Measurements from ENCODE around the gene CTDSP1. TPM values are rescaled to one million over a fixed set of nuclear protein-coding genes. Genes with fewer than 3 reads are reported as not detected.

The CTDSP1 gene, protein sequence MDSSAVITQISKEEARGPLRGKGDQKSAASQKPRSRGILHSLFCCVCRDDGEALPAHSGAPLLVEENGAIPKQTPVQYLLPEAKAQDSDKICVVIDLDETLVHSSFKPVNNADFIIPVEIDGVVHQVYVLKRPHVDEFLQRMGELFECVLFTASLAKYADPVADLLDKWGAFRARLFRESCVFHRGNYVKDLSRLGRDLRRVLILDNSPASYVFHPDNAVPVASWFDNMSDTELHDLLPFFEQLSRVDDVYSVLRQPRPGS
- polyA plus RNA-seq (2013, experiment 1 of 2; ENCODE audit: insufficient read length), result 67.3 TPM
- 73.2 TPM for polyA plus RNA-seq (2013, experiment 2 of 2; ENCODE audit: insufficient read length)

GRCh38 chr2:218399391-218400166, at the start of gene CTDSP1:
CTDSP1 (plus strand) TSS chr2:218399868; CDS start chr2:218400091, 223 bp downstream.
- DNase-seq, result peak; percentile 98

DNA sequence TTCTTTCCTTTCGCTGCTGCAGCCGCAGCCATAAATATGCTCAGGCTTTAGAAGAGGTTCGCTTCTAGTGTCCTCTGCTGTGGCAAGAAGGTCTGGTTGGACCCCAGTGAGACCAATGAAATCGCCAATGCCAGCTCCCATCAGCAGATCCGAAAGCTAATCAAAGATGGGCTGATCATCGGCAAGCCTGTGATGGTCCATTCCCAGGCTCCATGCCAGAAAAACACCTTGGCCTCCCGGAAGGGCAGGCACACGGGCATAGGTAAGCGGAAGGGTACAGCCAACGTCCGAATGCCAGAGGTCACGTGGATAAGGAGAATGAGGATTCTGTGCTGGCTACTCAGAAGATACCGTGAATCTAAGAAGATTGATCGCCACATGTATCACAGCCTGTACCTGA, 45.6 kb upstream of the CTDSP1 start:
- DNase-seq, result no peak

DNA sequence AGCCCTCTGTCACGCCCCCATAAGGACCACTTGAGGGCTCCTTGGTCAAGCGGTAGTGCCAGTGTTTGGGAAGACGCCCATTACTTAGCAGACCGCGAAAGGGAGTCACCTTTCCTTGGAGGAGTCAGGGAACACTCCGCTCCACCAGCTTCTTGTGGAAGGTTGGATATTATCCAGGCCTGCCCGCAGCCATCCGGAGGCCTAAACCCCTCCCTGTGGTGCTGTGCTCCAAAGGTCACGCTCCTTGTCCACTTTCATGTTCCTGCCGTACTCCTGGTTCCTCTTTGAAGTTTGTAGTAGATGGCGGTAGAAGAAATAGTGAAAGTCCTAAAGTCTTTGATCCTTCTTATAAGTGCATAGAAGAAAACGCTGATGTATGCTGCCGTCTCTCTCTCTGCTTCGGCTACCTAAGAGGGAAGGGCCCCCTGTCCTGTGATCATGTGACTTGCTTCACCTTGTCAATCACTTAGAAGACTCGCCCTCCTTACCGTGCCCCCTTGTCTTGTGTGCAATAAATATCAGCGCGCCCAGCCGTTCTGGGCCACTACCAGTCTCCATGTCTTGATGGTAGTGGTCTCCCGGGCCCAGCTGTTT, 44.7 kb upstream of the CTDSP1 start:
- no peak for DNase-seq

DNA sequence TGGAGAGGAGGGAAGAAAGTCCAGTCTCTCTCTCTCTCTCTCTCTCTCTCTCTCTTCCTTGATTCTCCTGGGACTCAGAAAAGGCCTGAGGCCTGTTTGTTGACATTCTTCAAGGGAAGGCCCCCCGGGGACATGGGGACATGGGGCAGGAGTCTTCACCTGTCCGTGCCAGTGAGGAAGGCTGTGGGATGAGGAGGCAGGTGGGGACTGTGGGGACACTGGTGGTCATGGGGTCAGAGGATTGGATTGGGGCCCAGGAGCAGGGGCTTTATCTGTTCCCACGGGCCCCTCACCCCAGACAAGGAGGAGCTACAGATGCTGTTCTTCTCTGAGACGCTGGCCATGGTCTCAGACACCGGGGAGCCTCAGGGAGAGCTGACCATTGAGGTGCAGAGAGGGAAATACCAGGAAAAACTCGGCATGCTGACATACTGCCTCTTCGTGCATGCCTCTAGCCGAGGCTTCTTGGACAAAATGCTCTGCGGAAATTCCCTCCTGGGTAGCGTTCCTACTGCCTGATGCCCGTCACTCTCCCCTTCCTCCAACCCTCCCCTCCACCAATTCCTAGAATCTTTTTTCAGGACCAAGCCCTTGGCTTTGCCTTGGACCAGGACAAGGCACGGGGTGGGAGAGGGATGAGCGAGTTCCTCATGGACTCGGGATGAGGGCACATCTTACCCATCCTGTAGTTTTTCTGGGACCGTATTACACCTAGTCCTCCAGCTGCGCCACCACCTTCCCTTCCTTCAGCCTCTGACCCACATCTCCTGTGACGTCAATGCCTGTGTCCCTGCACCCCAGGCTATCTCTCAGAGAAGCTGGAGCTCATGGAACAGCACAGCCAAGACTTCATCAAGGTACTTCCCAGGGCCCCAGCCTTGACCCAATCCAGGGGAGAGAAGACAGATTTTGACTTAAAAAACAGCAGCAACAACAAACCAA, 42.2 kb upstream of the CTDSP1 start:
- DNase-seq, result no peak

GRCh38 chr2:218360453-218360852, 39.2 kb upstream of the CTDSP1 start:
- DNase-seq, result no peak

- DNase-seq, result no peak
Observed at GRCh38 chr2:218362606-218363005, 37.1 kb upstream of the CTDSP1 start.

GRCh38 chr2:218363736-218364135, 35.9 kb upstream of the CTDSP1 start:
- no peak for DNase-seq

- DNase-seq, result no peak
Observed at GRCh38 chr2:218364196-218364595, 35.5 kb upstream of the CTDSP1 start.

DNA sequence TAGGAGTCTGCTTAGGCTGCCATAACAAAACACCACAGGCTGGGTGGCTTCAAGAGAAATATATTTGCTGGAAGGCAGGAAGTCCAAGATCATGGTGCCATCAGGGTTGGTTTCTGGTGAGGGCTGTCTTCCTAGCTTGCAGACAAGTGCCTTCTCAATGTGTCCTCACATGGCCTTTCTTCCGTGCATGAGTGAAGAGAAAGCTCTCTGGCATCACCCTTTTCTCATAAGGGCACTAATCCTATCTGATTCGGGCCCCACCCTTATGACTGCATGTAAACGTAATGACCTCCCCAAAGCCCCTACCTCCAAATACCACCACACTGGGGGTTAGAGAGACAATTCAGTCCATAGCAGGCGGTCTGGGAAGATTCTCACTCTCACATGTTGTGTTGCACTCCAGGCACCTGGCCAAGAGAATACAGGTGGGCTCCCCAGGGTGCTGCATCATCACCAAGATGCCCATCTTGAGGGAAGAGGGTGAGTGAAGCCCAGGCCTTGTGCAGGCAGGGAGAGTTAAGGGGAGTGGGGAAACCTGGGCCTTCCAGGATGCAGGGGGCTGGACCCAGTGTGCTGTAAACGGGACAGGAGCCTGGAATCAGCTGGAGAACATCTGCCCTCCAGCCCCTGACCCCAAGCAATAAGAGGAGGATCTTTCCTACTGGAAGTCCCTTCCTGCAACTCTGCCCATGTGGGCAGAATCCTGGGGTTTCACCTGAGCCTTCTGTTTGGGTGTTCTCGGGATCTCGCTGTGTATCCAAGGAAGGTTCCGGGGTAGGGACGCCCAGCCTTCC, 32.9 kb upstream of the CTDSP1 start:
- DNase-seq, result no peak

DNA sequence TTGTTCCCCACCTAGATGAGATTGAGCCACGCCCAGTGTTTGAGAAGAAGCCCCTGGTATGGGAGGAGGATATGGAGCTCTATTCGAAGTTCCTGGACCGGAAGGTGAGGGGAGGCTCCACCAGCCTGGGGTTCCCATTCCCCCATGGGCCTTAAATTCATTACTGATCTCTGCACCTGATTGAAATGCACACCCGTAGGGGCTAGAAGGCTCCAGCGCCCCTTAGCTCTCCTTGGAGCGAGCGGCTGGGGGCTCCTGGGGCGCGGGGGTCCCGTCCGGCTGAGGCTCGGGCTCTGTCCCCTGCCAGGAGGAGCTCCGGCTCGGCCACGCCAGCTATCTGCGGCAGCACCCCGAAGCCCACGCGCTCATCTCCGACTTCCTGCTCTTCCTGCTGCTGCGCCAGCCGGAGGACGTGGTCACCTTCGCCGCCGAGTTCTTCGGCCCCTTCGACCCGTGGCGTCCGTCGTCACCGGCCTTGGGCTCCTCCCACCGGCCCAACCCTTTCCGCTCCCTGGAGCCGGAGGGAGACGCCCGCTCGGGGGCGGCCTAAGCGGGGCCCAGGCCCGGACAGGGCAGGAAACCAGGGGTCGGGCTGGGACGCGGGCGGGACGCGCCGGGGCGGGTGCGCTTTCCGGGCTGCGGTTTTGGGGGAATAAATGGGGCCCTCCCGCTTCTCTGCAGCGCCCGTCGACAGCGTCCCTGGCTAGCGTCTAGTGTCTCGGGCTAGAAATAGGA, 32.1 kb upstream of the CTDSP1 start:
- DNase-seq, result peak; percentile 66

- DNase-seq, result no peak
Observed at GRCh38 chr2:218368150-218368528, 31.5 kb upstream of the CTDSP1 start.

DNA sequence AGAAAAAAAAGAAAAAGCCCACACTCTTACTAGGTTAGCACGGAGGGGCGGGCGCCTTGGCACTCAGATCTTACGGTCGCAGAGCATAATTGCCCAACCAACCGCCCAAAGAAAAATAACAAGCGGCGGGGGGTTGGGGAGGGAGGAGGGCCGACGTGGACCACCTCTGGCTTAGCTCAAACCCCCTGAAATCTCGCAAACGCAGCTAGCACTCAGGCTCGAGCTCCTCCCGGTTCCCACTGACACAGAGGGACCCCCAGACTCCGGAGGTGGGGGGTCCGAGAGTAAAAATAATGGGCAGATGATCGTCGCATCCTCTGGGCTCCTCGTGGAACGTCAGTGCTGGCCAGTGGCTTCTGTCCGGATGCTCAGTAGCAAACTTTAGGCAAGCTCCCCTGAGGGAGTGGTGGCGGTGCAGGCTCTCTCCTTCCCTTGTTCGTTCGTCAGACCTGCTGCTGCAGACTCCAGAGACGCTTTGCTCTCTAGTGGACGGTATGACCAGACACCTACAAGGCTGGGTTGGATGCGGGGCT, 31.0 kb upstream of the CTDSP1 start:
- no peak for DNase-seq

GRCh38 chr2:218369330-218369729, 30.3 kb upstream of the CTDSP1 start:
- no peak for DNase-seq

DNA sequence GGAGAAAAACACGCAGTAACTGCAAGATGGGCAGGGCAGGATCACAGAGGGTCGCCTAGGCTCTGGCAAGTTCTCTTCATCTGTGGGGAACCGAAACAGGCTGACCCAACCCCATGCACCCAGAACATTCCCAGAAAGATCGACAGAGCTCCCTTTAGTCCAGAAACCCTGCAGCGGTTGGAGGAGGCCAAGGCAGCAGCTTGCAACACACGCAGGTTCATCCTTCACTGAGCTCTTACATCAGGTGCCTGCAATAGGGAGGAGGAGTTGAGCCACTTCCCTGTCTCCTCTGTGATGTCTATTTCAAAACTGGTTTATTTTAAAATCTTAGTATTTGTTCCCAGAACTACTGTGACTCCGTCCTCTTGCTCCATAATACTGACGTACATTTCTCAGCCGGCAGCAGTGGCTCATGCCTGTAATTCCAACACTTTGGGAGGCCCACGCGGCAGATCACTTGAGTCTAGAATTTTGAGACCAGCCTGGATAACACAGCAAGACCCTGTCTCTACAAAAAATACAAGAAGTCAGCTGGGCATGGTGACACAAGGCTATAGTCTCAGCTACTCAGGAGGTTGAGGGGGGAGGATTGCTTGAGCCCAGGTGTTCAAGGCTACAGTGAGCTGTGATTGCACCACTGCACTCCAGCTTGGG, 29.1 kb upstream of the CTDSP1 start:
- DNase-seq, result peak; percentile 15

GRCh38 chr2:218371983-218372350, 27.7 kb upstream of the CTDSP1 start:
- no peak for DNase-seq

DNA sequence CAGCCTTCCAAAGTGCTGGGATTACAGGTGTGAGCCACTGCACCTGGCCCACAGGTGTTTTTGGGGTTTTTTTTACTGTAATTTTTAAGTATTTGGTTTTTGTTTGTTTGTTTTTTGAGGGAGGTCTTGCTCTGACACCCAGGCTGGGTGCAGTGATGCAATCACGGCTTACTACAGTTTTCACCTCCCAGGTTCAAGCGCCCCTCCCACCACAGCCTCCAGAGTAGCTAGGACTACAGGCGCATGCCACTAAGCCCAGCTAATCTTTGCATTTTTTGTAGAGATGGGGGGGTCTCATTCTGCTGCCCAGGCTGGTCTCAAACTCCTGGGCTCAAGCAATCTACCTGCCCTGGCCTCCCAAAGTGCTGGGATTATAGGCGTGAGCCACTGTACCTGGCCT, 24.9 kb upstream of the CTDSP1 start:
- no peak for DNase-seq

- DNase-seq, result peak; percentile 84
Observed at GRCh38 chr2:218375212-218375611, 24.5 kb upstream of the CTDSP1 start.

DNA sequence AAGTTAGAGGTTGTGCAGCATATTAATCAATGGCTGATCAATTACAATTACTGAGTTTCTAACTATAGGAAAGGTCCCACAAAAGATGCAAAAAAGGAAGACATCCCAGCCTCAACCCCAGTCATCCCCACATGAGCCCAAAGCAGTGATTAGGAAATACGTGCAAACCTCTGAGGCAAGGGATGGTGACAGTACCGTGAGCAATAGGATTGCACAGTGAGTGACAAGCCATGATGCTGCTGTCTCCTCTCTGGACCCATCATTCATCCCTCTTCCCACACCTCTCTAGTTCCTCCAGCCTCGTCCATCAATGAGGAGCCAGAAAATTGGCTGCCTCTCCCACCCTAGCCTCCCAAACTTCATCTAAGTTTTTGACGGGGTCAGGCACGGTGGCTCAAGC, 21.6 kb upstream of the CTDSP1 start:
- no peak for DNase-seq

DNA sequence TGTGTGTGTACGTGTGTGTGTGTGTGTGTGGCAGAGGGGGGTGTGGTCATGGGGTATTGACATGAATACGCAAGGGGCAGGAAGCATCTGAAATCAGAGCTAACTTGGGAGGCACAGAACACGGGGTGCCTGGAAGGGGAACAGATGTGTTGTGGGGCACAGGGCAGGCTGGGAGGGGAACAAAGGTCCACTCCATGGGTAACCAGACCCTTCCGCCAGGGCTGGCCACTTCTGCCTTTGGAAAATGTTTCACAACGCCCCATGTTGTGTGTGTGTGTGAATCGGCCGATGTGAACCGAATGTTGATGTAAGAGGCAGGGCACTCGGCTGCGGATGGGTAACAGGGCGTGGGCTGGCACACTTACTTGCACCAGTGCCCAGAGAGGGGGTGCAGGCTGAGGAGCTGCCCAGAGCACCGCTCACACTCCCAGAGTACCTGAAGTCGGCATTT, 17.7 kb upstream of the CTDSP1 start, which contains the start of gene SLC11A1:
TSS of gene SLC11A1 (plus strand) at position 358 of the 451 bp plus-strand sequence. CDS start 96 bp downstream, outside the sequence.
- no peak for DNase-seq

DNA sequence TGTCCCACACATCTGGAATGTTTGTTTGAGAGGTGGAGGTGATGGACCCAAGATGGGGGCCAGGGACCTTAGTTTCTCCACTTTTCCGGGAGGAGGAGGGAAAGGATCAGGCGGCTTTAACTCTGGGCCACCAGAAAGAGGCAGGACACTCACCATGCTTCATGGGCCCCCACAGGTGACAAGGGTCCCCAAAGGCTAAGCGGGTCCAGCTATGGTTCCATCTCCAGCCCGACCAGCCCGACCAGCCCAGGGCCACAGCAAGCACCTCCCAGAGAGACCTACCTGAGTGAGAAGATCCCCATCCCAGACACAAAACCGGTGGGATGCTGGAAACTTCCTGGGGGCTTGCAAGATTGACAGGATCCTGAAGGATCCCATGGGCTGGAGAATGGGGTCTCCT, 16.9 kb upstream of the CTDSP1 start:
- no peak for DNase-seq
